Pancreas (tissue), 10 donors: Measurements from ENCODE around the gene SRPX2. TPM values are rescaled to one million over a fixed set of nuclear protein-coding genes. Genes with fewer than 3 reads are reported as not detected.

Source experiments
- ATAC-seq, 4 donors: fragments of 200-7000 bp; cut with Tn5 transposase; one replicate each; pipeline versions ENCODE4 v1.8.0 to v1.9.1; 2020; ENCODE audit warnings: mild to moderate bottlenecking in 4 of 4, moderate library complexity in 4 of 4
- DNase-seq, 6 donors: peaks; one replicate each; pipeline ENCODE4 v3.0.0-alpha.2; 2020
- FAIRE-seq: peaks from 2 replicates; lab custom pipeline; 2012; peaks lifted over from hg19 to GRCh38; lab: Jason Lieb, UNC
- H3K27ac ChIP-seq, 4 donors: fragments of 200-600 bp; sonication (generic); 1 replicate in 3 of 4; 2 replicates in 1 of 4; pipeline versions ENCODE4 v1.5.0 to v1.8.0; 2020
- H3K27me3 ChIP-seq, 4 donors: fragments of 200-600 bp; one replicate each; pipeline ENCODE4 v1.8.0; 2021
- H3K36me3 ChIP-seq, 3 donors: fragments of 200-600 bp; sonication (generic) in 1 of 3; one replicate each; pipeline versions ENCODE4 v1.5.0 to v1.8.0; 2020 to 2021
- H3K4me1 ChIP-seq, 3 donors: fragments of 200-600 bp; one replicate each; pipeline ENCODE4 v1.8.0; 2021
- H3K4me3 ChIP-seq, 4 donors: fragments of 200-600 bp; sonication (generic) in 2 of 4; one replicate each; pipeline versions ENCODE4 v1.5.0 to v1.8.0; 2020 to 2021
- H3K9me3 ChIP-seq, 4 donors: fragments of 200-600 bp; one replicate each; pipeline ENCODE4 v1.8.0; 2021
- WGBS, 2 donors: extraction: QIAGEN DNeasy Blood & Tissue Kit; methylation state at CpG; one replicate each; pipeline ENCODE4 v1.1.7; 2013; 5-methylcytosine and 5-hydroxymethylcytosine counted together
- intact Hi-C, 3 donors: fragments of 100-400 bp; cut with DNase I; formaldehyde crosslinking; loops; one replicate each; pipeline versions ENCODE4 v1.11.1 to v1.14.2; 2022
- polyA plus RNA-seq, 2 donors: library from polyadenylated mRNA; stranded (reverse); fragments of 200-250 nt; gene quantifications; one replicate each; pipeline ENCODE4 v1.2.3, GENCODE V29; 2013
- total RNA-seq, 6 donors: library from RNA; stranded (reverse); fragmentation: NEBNext Ultra II Directional in 4 of 6; extraction: Animal tissue kit (Norgen Biotek cat#: 25700) in 4 of 6; gene quantifications; one replicate each; pipeline versions ENCODE4 v1.2.1 to v1.2.4, GENCODE V29; 2021 to 2023
- TF ChIP-seq, protein P1 (sequence below), 4 donors: fragments of 200-600 bp; sonication (generic) in 3 of 4; IDR thresholded peaks; one replicate each; pipeline versions ENCODE4 v1.5.0 to v1.8.0; 2021; ENCODE audit warnings: antibody characterized with exemption in 4 of 4
- donor health status: healthy with polysubstance abuse.
- donor health status: DM: no; HTN: no; CAD: no; lungs with moderate emphysema.
- donor health status: DM: no; HTN: no; CAD: no.
- donor health status: control.
- donor health status: control.
- donor health status: Bipolar disorder and iron deficiency.
- donor health status: DM: yes; HTN: yes; CAD: no.
- donor health status: DM: no; HTN: no; CAD: no.
- donor health status: DM: no; HTN: no; CAD: no.
- donor health status: DM: yes; HTN: yes; CAD: no.

SRPX2 gene
- total and polyA plus RNA-seq, 8 donors = 0.98 to 13.1 (median 2.5) TPM

DNA sequence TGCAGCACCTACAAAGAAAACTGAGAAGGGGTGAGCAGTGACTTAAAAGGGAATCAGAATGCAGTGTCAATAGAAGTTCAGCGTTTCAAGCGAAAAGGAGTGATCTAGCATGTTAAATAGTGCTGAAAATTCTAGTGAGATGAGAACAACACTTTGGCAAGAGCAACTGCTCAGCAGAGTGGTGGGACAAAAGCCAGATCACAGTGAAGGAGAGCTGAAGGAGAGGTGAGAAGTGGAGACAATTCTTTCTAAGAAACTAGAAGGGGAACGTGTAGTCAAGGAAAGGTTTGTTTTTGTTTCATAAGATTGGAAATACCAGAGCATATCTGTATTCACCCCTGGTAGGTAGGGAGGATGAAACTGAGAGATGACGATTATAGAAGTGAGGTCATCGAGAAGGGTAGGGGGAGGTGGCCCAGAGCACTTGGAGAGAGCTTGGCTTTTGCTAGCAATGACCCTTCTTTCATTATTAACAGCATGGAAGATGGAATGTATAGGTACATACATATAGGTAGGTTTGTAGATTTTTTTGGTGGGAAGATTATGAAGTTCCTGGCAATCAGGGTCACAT lies 33.7 kb downstream of the SRPX2 start:
- no peak for DNase-seq
- 64 to 80% methylated on average over 5 of the region's 5 CpGs for WGBS, 2 donors
- no peak for FAIRE-seq

DNA sequence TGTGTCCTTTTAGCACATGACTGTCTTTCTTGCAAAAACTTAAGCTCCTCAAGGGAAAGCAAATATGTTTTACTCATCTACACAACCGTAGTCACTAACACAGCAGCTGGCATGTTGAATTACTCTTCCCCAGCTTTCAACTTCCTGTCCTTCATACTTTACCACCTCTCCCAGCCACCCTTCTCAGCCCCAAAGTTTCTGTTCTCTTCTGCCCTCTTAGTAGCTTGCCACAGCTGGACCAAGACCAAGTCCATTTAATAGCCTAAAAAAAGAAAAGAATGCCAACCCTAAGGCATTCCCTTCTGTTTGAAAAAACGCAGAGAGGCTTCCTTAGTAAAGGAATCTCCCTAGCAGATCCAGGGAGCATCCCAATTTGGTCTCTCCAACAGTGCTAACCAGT lies 36.8 kb downstream of the SRPX2 start:
- Histone ChIP-seq H3K27me3 (no peaks in the 10 kb centered on the region), H3K4me1 (no peaks in the 10 kb centered on the region), H3K4me3 (no peak overlapping the region), H3K9me3 (no peaks in the 10 kb centered on the region), H3K27ac (no peak overlapping the region), H3K36me3 (no peaks in the 10 kb centered on the region)
- DNase-seq = no peak
- TF ChIP-seq, protein P1, sequence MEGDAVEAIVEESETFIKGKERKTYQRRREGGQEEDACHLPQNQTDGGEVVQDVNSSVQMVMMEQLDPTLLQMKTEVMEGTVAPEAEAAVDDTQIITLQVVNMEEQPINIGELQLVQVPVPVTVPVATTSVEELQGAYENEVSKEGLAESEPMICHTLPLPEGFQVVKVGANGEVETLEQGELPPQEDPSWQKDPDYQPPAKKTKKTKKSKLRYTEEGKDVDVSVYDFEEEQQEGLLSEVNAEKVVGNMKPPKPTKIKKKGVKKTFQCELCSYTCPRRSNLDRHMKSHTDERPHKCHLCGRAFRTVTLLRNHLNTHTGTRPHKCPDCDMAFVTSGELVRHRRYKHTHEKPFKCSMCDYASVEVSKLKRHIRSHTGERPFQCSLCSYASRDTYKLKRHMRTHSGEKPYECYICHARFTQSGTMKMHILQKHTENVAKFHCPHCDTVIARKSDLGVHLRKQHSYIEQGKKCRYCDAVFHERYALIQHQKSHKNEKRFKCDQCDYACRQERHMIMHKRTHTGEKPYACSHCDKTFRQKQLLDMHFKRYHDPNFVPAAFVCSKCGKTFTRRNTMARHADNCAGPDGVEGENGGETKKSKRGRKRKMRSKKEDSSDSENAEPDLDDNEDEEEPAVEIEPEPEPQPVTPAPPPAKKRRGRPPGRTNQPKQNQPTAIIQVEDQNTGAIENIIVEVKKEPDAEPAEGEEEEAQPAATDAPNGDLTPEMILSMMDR (IDR thresholded peaks at IDR 0.05) = no peak
- no peak for ATAC-seq
- no peak for FAIRE-seq
- intact Hi-C loops = no loop called here
- WGBS, 2 donors = 47 to 64% methylated on average over 2 of the region's 2 CpGs

More for the DNA sequence above, 33.7 kb downstream of the SRPX2 start:
- Histone ChIP-seq H3K36me3 (no peaks in the 10 kb centered on the region), H3K9me3 (no peaks in the 10 kb centered on the region), H3K4me3 (no peak overlapping the region), H3K27me3 (no peaks in the 10 kb centered on the region), H3K27ac (no peak overlapping the region), H3K4me1 (no peaks in the 10 kb centered on the region)
- intact Hi-C loops = no loop called here
- no peak for ATAC-seq
- TF ChIP-seq, protein P1 (IDR thresholded peaks at IDR 0.05) = no peak

DNA sequence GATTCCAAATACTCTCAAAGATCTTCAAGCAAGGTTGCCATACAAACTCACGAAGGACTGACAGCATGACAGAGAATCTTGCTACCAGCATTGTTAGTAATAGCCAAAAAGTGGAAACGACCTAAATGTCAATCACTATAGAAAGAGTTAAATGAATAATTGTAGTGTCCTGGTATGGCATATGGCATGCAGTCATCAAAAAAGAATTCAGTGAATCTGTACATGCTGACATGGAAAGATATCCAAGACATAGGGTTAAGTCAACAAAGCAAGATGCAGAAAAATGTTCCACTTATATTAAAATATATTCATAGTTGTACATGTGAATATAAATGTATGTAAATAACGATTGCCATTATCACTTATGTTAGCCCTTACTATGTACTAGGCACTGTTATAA lies 37.6 kb downstream of the SRPX2 start:
- no peaks in the 10 kb centered on the region for H3K4me1 ChIP-seq
- FAIRE-seq (no peak), DNase-seq (no peak), ATAC-seq (no peak)
- H3K27ac ChIP-seq = no peak overlapping the region
- no peaks in the 10 kb centered on the region for H3K36me3 ChIP-seq
- WGBS, 2 donors = 55 to 71% methylated on average over 3 of the region's 3 CpGs
- no peaks in the 10 kb centered on the region for H3K27me3 ChIP-seq
- no peaks in the 10 kb centered on the region for H3K9me3 ChIP-seq
- TF ChIP-seq, protein P1 (IDR thresholded peaks at IDR 0.05) = no peak
- no peak overlapping the region for H3K4me3 ChIP-seq
- intact Hi-C loops = no loop called here

DNA sequence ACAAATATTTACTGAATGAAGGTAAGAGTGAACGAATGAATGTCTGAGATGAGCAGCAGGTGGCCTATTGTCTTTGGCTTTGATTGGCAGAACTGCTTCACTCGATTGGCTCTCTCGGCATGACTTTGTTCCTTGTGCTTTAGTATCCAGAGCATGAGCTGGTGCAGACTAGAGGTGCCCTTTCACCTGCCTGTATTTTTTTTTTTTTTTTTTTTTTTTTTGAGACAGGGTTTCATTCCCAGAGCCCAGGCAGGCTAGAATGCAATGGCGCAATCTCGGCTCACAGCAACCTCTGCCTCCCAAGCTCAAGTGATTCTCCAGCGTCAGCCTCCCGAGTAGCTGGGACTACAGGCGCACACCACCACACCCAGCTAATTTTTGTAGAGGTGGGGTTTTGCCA lies 38.9 kb downstream of the SRPX2 start:
- intact Hi-C loops = no loop called here
- H3K27me3 ChIP-seq = no peaks in the 10 kb centered on the region
- H3K27ac ChIP-seq = no peak overlapping the region
- no peaks in the 10 kb centered on the region for H3K4me1 ChIP-seq
- TF ChIP-seq, protein P1 (IDR thresholded peaks at IDR 0.05) = no peak
- FAIRE-seq = no peak
- H3K9me3 ChIP-seq = no peaks in the 10 kb centered on the region
- no peak for ATAC-seq
- no peak overlapping the region for H3K4me3 ChIP-seq
- no peaks in the 10 kb centered on the region for H3K36me3 ChIP-seq
- WGBS, 2 donors = 80 to 89% methylated on average over 8 of the region's 8 CpGs
- no peak for DNase-seq

DNA sequence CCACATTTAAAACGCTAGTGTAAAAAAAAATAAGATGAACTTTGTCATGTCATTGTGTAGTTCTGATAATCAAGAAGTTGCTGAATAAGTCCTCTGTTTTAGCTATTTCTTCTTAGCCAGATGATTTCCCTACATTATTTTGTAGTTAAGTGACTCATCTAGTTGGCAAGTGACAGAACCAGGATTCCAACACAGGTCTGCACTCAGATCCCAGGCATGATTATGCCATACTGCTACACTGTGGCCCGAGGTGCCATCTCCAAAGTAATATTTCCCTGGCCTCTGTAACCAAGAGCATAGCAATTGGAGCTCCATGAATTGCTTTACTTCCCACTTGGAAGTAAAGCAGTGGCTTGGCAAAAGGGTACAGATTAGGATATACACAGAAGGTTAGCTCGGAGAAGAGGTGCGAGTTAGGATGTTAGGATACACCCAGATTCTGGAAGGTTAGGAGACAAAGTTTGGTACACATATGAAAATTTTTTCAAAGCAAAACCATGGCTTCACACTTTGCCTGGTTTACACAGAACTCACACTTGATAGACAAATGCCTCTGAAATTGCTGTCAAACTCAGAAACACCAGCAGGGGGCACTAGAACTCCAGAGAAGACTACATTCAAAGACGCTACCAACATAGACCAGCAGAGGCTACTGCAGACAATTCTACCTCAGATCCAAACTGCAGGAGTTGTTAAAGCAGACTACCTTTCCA lies 41.4 kb downstream of the SRPX2 start:
- peak; percentile 56 to 99 (median 95) for ATAC-seq

More for the DNA sequence above, 41.4 kb downstream of the SRPX2 start:
- no peak overlapping the region for H3K4me3 ChIP-seq
- DNase-seq (peak in 4 of 6 donors; percentile 33 to 79 (median 56)), FAIRE-seq (peak; percentile 96)
- no peak overlapping the region for H3K27ac ChIP-seq
- no peaks in the 10 kb centered on the region for H3K9me3 ChIP-seq
- intact Hi-C loops = loop anchor here in 2 of 3 donors (5.0 kb wide), 1 partner anchor 82 kb away; no protein-coding TSS in a partner anchor
- no peaks in the 10 kb centered on the region for H3K27me3 ChIP-seq
- no peaks in the 10 kb centered on the region for H3K36me3 ChIP-seq
- WGBS, 2 donors = 26 to 38% methylated on average over 5 of the region's 5 CpGs
- TF ChIP-seq, protein P1 (IDR thresholded peaks at IDR 0.05) = peak; percentile 64 to 84 (median 80)
- no peaks in the 10 kb centered on the region for H3K4me1 ChIP-seq
